ENCODE data around the gene PPP2R5C. TPM values are rescaled to one million over a fixed set of nuclear protein-coding genes. Genes with fewer than 3 reads are reported as not detected.

Gene PPP2R5C
- total RNA-seq, 1 donor = 114 TPM

DNA sequence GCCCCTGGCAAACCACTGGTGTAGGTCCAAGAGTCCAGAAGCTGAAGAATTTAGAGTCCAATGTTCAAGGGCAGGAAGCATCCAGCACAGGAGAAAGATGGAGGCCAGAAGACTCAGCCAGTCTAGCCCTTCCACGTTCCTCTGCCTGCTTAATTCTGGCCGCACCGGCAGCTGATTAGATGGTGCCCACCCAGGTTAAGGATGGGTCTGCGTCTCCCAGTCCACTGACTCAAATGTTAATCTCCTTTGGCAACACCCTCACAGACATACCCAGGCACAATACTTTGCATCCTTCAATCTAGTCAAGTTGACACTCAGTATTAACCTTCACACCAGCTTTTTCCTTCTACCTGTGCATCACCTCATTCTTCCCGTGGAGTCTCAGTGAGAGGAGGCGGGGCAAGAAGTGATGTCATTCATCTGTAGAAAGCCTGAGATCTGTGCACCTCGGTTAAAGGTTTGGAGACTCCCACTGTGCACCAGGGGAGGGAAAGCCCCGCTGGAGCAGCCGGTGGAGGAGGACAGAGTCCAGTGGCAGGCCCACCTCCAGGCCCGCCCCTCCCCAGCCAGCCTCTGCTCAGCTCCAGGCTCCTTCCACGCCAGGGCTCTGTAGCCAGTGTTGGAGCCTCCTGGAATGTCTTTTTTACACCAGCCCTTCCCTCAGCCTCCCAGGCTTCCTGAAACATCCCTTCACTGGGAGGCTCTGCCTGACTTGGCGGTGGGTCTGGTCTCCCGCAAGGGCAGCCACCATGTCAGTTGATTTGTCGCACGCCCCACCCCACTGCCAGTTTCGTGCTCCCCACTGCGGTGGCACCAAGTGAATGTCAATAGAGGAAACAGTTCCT is 122.8 kb downstream of the PPP2R5C start:
- H3K4me3 ChIP-seq (ENCODE audit: low read depth, low read length) = no peak overlapping the region
- DNase-seq (ENCODE audit: low read depth) = no peak

DNA sequence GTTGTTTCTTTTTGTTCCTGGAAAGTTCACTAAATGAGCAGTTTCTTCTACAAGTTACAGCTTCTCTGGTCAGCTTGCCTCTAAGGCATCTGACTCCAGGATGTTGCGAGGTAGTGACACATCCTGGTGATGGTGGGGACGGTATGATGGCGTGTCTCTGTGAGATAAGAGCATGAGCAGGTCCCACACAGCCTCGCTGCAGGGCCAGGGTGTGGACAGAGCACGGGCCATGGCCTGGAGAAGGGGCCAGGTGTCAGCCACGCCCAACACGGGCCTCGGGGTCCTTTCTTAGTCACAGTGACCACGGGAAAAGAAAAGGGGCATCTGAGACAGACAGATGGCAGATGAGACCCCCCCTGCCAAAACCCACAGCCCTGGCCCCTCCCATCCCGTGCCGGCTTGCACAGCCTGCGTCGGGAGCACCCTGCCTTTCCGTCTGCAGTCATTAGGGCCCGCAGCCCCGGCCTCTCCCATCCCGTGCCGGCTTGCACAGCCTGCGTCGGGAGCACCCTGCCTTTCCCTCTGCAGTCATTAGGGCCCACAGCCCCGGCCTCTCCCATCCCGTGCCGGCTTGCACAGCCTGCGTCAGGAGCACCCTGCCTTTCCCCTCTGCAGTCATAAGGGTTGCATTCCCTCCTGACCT is 123.5 kb downstream of the PPP2R5C start:
- no peak overlapping the region for H3K4me3 ChIP-seq (ENCODE audit: low read depth, low read length)
- DNase-seq (ENCODE audit: low read depth) = no peak
- TF ChIP-seq, protein P1, sequence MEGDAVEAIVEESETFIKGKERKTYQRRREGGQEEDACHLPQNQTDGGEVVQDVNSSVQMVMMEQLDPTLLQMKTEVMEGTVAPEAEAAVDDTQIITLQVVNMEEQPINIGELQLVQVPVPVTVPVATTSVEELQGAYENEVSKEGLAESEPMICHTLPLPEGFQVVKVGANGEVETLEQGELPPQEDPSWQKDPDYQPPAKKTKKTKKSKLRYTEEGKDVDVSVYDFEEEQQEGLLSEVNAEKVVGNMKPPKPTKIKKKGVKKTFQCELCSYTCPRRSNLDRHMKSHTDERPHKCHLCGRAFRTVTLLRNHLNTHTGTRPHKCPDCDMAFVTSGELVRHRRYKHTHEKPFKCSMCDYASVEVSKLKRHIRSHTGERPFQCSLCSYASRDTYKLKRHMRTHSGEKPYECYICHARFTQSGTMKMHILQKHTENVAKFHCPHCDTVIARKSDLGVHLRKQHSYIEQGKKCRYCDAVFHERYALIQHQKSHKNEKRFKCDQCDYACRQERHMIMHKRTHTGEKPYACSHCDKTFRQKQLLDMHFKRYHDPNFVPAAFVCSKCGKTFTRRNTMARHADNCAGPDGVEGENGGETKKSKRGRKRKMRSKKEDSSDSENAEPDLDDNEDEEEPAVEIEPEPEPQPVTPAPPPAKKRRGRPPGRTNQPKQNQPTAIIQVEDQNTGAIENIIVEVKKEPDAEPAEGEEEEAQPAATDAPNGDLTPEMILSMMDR (IDR thresholded peaks at IDR 0.05; ENCODE audit: insufficient read depth, low read depth, low read length) = no peak

More for the DNA sequence above, 122.8 kb downstream of the PPP2R5C start:
- TF ChIP-seq, protein P1 (IDR thresholded peaks at IDR 0.05; ENCODE audit: insufficient read depth, low read depth, low read length) = no peak

DNA sequence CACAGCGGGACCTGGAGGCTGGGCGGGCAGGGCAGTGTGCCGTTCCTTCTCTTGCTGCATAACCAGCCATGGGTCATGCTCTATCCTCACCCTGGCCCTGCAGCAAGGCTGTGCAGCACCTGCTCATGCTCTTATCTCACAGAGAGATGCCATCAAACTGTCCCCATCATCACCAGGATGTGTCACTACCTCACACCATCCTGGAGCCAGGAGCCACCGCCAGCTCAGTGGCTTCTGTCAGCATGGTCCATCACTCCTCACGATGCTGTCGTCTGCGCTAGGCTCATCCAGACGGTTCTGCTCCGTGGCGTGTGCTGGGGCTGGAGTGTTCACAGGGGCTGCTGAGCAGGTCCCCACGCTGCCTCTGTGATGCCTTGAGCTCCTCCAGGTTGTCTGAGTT is 125.7 kb downstream of the PPP2R5C start:
- TF ChIP-seq, protein P1 (IDR thresholded peaks at IDR 0.05; ENCODE audit: insufficient read depth, low read depth, low read length) = no peak
- no peak for DNase-seq (ENCODE audit: low read depth)
- no peak overlapping the region for H3K4me3 ChIP-seq (ENCODE audit: low read depth, low read length)

DNA sequence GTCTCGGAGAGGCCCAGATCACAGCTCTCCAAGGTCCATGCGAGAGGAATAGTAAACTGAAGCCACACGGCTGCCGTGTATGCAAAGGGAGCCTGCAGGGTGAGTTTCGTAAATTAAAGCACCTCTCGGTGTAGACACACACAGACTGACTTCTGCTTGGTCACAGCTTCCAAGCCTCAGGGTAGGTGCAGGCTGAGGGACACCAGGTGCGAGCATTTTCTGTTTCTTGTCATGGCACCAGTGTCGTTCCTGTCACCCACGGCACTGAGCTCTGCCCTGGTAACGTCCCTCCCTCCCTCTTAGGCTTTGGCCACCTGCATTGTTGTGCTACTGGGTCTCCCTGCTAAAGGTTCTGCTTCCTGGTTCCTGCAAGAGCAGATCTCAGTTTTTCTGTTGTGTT is 126.7 kb downstream of the PPP2R5C start:
- no peak for DNase-seq (ENCODE audit: low read depth)
- TF ChIP-seq, protein P1 (IDR thresholded peaks at IDR 0.05; ENCODE audit: insufficient read depth, low read depth, low read length) = no peak
- no peak overlapping the region for H3K4me3 ChIP-seq (ENCODE audit: low read depth, low read length)

DNA sequence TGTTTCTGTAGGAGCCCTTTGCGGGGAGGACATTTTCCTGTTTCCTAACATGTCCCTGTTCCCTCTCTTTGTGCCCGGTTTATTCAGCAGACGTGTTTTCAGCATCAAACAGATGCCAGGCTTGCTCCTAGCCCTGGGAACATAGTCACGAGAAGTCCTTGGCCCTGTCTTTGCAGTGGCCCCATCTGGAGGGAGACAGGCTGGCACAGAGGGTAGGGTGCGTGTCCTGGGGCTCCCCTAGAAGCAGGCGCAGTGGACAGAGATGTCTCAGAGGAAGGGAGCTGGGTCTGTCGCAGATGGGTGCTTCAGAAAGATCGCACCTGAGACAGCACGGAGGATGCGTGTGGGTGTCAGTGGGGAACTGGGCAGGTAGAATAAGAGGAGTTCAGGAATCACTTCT is 127.9 kb downstream of the PPP2R5C start:
- TF ChIP-seq, protein P1 (IDR thresholded peaks at IDR 0.05; ENCODE audit: insufficient read depth, low read depth, low read length) = no peak
- no peak overlapping the region for H3K4me3 ChIP-seq (ENCODE audit: low read depth, low read length)

DNA sequence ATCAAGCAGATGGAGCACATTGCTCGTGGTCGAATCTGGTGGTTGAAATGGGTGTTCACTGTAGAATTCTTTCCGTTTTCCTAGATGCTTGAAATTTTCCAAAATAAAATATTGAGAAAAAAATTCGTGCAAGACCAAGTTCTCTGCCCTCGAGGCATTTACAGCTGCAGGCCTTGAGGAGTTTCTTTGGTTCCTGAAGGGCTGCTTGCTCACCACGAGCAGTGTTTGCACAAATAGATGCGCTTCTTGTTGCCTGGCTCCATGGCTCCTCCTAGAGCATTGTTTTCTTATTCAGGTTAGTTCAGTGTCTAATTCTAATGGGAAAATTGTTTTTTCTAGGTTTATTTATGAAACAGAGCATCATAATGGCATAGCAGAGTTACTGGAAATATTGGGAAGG is 128.4 kb downstream of the PPP2R5C start:
- no peak overlapping the region for H3K4me3 ChIP-seq (ENCODE audit: low read depth, low read length)
- TF ChIP-seq, protein P1 (IDR thresholded peaks at IDR 0.05; ENCODE audit: insufficient read depth, low read depth, low read length) = peak; percentile 23
- peak; percentile 19 for DNase-seq (ENCODE audit: low read depth)

More for the DNA sequence above, 127.9 kb downstream of the PPP2R5C start:
- no peak for DNase-seq (ENCODE audit: low read depth)
